ENCODE measurements around the gene COMT.

The COMT gene

DNA sequence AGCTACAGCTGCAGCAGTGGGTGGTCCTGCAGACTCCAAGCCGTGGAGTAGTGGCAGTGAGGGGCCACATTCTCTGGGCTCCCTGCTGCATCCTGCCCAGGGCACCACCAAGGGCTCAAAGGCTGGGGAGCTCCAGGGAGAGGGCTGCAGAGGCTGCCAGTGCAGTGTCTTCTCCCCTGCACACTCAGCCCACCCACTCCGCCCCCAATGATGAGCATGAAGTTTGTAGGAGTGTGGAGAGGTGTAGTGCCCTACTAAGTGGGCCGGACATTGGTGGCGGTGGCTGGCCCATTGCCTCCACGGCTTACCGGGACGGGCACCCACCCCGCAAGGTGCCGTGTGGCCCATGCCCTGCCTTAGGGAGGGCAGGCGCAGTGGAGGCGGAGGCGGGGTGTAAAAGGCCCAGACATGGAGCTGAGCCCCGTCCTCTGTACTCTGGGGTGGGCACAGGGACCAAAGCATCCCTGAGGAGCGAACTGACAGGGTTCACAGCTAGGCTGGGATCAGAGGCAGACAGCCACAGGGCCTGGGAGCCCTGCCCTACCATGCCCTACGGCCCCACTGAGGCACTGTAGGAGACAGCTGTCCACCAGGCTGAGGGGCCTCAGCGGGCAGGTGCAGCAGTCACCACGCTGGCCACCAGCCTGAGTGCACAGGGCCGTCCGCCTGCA, 56.1 kb downstream of the COMT start:
- no peak for DNase-seq

DNA sequence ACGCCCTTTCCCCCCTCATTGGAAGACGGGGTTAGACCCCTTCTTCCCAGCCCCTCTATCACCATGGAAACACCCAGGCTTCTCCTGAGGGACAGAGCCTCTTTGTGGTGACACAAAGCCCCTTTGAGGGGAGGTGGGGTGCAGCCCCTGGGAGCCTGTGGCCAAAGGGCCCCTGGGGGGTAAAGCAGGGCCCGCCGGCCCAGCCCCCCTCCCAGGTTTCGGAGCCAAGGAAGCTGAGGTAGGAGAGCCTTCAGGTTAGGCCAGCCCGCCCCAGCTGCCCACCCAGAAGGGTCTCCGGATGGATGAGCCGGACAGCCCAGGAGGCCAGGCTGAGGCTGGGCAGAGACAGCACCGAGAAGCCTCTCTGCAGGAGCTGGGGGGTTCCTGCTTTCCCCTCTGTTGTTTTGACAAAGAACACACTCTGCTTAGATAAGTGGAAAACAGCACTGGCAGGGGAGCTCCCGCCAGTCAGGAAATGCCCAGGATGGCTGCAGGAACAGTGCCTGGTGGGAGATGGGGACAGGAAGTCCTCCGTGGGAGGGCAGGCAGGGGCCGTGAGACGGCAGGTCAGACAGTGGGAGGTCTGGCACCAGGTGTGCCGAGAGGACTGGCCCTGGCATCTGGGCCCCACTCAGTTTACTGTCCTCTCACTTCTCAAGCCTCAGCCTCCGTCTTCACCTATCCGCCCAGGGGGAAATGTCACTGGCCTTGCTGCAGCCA, 56.8 kb downstream of the COMT start:
- no peak for DNase-seq

DNA sequence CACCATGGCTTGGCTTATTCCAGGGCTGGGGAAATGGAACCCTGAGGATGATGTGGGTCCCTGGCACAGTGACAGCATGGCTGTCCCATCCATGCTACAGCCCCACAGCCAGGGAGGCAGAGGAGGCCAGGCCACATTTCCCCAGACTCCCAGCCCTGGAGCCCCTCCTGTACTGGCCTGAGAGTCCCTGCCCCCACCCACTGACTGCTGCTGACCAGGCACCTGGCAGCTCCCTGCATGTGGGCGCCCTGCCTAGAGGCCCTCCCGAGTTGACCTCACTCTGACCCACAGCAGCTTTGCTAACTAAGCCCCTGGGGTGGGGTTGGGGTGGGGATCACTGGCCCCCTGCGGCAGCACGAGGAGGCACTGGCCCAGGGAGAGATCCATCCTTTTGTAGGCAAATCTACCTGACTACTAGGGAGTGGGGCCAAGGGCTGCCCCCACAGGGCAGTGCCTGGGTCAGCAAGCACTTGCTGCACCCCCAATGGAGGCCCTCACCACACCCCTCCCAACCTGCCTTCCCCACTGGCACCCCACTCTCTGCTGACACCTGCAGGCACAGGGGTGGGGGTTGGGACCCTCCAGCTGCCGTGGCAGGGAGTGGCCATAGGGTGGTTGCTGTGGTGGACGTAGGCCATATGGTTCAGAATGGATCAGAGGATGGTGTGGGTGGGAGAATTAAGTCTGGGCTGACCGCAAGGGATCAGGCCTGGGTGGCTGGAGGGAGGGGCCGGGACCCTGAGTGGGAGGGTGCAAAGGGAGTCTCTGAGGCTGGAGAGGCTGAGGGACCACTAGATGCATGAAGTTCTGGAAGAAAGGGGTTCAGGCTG, 57.6 kb downstream of the COMT start:
- no peak for DNase-seq

DNA sequence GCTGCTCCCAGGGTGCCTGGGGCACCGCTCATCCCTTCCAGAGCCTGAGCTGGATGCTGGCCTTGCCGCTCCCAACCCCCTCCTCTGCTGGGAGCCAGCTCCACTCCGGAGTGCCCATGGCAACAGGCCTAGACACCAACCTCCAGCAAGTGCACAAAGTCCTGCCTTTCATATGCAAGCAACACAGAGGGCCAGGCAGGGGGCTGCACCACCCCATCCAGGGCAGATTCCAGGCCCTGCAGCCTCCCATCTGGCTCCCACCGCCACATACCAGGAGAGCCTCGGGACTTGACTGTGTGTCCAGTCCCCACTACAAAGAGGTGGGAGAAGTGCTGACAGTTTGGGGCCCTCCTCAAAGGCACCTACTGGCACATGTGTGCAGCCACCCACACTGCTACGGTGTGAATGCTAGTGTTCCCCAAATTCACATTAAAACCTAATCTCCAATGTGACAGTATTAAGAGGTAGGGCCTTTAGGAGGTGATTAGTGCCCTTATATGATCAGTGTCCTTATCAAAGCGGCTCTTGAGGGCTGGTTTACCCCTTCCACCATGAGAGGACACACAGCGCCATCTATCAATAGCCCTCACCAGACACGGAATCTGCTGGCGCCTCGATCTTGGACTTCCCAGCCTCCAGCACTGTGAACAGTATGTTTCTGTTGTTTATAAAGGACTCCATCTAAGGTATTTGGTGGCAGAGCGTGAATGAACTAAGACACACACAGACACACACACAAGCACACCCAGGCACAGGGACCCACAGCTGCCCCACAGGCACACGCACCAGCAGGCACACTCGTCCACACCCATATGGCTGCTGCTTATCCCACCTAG, 58.9 kb downstream of the COMT start:
- DNase-seq = no peak

DNA sequence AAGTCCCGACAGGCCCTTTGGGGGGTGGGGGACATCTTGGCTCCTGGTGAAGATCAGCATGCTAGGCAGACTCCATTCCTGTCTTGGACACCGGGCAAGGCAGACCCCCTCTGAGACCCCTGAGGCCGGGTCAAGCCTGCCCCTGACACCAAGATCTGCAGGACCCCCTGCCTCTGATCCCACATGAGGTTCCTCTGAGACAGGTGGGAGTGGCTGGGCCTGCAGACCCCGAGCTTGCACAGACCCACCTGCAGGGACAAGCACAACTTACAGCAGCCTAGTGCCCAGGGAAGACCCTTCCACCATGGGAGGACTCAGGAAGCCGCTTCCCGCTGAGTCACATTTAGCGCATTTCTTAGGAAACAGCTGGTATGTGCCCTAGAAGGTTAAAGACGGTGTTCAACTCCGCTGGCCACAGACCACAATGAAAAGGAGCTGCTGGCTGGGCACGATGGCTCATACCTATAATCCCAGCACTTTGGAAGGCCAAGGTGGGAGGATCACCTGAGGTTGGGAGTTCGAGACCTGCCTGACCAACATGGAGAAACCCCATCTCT, 59.6 kb downstream of the COMT start:
- no peak for DNase-seq

DNA sequence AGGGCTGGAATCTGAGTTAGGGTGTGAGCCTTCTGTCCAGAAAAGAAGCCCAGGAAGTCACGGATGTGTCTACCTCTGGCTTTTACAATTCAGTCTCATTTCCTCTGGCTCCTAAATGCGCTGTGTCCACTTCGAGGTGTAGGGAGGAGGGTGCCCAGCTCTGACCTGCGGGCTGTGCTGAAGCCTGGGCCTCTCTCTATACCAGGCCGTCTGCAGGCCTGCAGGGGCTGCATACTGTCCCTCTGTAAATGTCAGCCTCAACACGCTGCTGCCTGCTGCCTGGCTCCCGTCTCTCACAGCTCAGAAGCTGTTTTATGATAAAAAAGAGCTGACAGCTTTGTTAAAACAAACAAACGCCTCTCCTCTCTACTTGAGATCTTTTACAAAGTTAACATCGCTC, 60.6 kb downstream of the COMT start:
- no peak for DNase-seq

DNA sequence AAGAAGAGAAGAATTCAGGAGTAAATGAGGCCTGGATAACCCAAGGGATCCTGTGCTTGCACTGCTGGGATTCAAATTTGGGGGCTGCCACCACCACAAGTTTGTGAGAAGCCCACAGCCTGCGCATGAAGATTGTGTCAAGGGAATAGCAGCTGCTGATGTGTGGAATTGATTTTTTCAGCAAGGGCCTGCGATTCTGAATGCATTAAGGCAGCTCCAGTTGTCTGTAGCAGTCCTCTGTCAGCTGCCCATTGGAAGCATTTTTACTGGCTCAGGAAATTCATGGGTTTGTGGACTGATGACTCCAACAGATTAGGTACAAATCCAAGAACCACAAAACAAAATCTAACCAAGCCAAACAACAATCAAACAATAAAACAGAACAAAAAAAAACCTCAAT, 61.1 kb downstream of the COMT start:
- no peak for DNase-seq

DNA sequence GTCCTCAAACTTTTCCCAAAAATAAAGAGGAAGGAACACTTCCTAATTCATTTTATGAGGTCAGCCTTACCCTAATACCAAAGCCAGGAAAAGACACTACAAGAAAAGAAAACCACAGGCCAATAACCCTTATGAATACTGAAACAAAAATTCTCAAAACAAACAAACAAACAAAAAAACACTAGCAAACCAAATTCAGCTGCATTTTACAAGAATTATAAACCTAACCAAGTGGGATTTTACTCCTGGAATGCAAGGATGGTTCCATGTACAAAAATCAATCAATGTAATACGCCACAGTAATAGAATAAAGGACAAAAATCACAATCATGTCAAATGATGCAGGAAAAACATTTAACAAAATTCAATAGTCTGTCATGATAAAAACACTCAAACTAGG, 61.7 kb downstream of the COMT start:
- no peak for DNase-seq

DNA sequence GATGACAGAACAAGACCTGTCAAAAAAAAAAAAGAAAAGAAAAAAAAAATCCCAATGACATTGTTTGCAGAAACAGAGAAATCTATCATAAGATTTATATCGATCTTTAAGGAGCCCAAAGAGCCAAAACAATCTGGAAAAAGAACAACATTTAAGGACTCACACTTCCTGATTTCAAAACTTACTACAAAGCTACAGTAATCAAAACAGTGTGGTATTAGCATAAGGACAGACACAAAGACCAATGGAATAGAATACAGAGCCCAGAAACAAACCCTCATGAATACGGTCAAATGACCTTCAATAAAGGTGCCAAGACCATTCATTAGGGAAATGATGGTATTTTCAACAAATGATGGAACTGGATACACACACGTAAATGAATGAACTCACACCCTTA, 62.9 kb downstream of the COMT start:
- no peak for DNase-seq

DNA sequence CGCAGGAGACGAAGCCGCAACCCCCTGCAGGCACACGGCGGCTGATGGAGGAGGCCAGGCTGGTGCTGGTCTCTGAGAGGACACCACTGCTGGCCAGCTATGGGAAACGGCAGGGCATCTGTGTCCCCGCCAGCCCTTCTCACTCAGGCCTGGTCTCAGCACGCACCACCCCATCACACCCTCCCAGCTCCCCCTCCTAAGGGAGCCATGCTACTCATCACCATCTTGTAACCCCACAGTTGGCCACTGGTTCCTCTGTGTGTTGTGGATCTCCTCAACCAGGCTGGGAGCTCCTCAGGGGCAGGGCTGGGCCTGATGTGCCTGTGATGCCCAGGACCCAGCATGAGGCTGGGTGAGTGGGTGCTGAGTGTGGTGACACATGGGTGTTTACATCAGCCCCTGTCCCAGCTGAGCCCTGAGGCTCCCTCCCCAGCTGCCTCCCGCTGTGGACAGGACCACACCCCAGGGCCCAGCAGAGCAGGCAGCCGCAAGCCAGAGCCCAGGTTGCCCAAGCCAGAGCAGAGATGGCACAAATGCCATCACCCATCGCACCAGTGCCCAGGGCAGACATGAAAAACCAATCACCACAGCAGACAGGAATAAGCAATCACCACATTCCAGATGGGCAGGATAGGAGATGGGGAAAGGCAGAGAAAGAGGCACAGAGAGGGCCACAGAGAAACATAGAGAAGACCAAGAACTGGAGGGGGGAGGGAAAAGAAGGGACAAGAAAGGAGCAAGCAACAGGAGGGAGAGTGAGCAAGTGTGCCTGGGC, 66.8 kb downstream of the COMT start:
- no peak for DNase-seq

DNA sequence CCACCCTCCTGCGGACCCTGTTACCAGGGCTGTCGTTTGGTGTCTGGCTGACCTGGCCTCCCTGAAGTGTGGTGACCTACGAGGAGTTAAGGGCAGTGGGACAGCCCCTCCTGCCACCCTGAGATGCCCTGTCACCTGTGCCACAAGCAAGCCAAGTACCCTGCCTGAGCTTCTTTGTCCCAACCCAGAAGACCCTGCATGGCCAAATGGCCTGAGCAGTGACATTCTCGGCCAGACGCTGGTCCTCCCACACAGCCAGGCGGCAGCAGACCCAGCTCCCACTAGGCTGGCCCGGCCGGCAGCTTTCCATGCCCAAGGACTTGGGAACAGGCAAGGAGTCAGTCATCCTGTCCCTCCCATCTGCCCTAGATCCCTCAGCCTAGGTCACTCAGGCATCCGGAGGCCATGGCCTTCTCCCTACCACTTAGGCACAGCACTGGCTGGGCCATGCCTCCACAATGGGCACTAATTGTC, 67.5 kb downstream of the COMT start:
- no peak for DNase-seq

DNA sequence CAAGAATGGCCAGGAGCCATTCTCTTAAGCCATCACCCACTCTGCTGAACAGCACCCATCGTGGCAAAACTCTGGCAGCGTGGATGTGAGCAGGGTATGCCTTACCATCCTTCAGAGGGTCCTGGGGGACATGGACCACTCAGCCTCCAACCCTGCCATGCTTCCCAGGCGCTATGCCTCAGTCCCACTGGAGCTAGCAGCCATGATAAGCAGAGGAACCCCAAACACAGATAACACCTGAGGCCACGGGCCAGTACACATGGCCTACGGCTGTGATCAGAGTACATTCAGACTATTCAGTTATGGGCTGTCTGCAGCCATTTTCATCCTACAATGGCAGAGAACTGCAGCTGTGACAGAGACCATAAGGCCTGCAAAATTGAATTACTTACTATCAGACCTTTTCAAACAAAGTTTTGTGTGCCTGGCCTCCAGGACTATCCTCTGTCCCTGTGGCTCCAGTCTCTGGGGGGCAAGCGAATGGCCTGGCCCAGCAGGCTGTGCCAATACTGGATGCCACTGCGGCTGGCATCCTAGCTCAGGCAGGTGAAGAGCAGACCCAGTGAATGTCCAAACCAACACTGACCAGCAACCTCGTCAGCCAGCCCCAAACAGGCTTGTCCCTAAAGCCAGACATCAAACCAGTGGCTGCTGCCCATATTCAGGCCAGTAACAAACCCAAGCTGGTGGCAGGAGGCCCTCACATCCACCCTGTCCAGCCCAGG, 68.2 kb downstream of the COMT start:
- DNase-seq = no peak

DNA sequence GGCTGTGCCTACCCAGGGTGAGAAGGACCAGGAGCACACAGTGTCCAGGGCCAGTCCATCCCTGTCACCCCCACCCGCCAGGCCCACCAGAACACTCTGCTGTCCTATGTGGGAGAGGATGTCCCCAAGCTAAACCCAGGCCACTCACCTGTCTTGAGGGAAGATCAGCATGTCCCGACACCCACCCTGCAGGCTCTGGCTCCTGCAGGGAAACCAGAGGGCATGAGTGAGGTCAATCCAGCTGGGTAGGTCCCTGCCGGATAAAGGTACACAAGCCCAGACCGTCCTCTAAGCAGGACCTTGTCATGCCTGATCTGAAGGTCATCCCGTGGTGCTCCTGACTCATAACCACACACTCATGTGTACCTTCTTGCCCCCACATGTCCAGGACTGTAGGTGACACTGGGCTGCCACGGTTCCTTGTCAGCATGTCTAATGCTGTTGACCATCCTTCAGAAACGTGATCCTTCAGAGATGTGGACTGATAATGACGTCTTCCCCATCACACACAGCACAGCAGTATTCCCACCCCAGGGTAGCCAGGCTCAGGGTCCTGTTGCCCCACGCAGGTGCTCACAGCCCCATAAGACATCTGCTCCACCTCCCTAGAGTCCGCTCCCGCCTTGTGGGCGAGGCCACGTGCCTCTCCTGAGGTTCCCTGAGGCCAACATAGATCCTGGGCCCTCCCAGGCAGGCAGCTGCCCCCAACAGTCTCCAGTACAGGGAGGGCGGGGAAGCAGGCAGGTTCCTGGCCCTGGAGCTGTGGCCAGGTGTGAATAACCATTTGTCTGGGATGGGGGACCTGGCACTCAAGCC, 68.9 kb downstream of the COMT start:
- no peak for DNase-seq

DNA sequence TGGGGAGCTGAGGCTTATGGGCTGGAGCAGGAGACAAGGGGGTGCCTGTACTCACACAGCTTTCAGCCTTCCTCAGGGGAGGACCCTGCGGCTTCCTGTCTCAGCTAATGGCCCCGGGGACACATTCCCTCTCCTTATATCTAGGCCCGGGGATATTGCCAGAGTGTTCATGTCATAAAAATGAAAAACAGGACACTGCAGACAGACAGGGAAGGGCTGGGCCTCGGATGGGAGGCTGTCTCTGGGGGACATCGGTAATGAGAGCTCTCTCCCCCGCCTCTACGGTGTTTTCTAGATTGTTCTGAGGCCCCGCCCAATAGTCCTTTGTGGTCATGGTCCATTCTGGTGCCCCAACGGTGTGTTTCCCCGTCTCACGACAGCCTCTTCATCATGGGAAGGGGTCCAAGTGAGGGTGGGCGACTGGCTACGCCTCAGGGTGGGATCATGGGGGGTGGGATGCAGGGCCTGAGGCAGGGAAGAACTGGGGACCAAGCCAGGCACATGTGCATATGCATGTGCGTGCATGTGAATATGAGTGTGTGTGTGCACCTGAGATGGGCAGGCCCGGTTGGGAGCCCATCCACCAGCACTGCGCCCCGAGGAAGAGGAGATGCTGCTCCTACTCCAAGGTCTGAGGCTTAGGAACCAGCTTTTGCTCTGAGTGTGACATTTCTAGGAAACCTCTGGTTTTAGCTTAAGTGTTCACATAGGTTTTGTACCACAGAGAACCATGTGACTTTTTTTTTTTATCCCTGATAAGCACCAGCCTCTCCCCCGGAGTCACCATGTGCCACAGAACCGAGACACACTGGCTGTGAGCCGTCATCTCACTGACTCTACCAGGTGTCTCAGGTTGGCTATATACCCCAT, 69.8 kb downstream of the COMT start:
- no peak for DNase-seq

DNA sequence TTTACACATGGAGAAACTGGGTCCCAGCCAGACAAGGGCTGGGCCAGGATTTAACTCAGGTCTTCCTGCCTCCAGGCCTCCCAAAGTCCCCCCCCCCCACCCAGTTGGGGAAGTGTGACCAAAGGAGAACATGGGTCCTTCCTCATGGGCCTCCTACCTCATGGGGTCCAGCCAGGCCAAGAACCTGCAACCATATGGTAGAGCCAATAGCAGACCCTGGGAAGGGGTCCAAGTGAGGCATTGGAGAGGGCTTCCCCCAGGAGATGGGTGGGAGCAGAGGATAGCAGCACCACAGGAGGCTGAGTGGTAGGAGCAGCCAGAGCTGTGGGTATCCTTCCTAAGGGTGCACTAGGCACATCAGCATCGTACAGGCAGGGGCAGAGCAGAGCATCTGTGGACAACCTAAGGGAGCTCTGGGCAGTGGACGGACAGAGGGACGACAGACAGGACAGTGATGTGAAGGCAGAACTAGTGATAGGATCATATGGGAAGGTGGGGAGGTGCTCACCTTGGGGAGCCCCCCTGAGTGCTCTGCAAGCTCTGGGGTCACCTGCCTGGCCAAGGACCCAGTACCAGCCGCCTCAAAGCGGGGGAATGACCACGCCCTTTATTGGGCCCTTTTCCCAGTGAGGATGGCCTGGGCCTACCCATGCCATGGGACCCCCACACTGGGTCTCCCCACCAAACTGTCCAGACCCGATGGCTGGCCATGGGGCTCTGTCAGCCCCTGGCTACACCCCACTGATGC, 70.6 kb downstream of the COMT start:
- no peak for DNase-seq

DNA sequence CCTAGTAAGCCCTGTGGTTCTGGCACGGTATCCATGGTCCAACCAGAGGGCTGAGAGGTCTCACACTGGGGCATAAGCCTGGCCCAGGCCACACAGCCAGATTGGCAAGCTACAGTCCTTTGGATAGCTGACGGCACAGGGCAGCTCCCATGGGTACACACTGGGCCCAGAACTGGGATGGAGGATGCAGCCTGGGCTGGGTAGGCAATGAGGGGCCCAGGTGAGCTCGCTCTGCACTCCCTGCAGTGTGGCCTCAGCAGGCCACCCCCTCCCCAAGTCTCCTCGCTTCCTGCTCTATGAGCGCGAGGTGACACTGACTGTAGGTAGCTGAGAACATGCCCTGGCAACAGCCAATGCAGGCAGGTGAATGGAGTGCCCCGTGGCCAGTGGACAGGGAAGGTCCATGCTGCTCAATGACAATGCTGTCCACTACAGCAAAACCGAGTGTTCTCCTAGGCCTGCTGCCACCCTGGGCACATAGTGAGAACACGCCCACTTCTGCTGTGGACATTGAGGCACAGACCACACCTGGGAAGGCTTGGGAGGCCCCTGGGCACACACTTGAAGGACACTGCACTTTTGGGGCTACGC, 71.3 kb downstream of the COMT start:
- no peak for DNase-seq

DNA sequence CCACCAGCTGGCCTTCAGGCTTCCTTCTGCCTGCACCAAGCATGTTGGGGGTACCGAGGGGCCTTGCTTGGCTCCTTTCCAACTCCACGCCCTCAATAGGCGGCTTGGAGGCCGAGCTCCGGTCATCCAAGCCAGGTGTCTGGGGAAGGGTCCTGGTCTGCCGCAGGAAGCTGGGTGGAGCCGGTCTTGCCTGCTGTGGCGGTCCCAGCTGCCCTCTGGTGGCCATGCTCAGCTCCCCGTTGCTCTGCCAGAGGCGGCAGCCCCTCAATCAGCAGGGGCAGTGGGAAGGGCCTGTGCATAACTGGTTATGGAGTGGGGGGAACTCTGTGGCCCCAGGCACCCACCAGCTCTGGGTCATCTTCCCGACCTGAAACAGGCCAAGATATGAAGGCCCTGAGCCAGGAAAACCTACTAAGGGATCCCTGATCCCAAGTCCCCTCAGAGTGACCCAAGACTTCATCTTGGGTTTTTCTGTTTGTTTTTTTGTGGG, 71.9 kb downstream of the COMT start:
- peak; percentile 20 for DNase-seq
